Middle frontal gyrus (tissue), 1 donor: ENCODE results near the gene CFAP52.
"Not testable (repeated sequence)": the region's sequence is repeated elsewhere in the genome, so short reads cannot be mapped to it uniquely, and the experiment has no call there.

Experiments used
- DNase-seq: peaks from one replicate; pipeline ENCODE4 v3.0.0-alpha.2; 2015; ENCODE audit warnings: low spot score; ENCODE audit errors: extremely low spot score

Gene CFAP52

DNA sequence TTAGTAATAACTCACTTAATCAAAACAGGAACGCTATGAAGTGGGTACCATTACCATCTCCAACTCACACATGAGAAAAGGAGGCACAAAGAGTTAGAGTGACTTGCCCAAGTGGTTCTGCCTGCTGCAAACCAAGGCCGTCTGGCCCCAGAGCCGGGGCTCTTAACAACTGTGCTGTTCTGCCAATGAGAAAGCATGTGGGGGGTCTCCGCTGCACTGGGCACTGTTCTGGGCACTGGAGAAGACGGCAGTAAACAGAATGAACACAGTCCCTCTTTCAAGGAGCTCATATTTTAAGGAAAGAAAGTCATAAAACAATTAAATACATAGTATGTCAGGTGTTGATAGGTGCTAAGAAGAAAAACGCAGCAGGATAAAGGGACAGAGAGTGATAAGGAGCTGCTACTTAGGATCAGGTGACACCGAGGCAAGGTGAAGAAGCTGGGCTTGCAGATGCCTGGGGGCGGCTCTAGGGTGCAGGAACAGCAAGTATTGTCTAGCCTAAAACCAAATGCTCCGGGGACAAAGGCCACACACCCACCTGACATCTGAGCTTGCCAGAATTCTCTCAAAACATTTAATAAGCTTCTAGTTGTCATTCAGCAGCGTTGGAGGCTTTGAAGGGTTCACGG lies 7.4 kb upstream of the CFAP52 start:
- no peak for DNase-seq

DNA sequence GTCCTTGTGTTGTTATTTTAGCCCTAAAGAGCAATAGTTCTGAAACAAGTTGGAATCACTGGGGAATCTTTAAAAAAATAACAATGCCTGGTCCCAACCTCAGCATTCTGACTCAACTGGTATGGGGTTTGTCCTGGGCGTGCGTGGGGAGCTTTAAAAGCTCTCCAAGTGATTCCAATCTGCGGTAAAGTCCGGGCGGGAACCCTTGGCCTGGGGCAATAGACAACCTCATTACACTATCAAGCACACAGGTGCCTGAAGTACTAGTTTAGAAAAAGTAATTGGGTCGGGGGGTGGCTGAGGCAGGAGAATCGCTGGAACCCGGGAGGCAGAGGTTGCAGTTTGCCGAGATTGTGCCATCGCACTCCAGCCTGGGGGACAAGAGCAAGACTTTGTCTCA lies 5.2 kb upstream of the CFAP52 start:
- no peak for DNase-seq

DNA sequence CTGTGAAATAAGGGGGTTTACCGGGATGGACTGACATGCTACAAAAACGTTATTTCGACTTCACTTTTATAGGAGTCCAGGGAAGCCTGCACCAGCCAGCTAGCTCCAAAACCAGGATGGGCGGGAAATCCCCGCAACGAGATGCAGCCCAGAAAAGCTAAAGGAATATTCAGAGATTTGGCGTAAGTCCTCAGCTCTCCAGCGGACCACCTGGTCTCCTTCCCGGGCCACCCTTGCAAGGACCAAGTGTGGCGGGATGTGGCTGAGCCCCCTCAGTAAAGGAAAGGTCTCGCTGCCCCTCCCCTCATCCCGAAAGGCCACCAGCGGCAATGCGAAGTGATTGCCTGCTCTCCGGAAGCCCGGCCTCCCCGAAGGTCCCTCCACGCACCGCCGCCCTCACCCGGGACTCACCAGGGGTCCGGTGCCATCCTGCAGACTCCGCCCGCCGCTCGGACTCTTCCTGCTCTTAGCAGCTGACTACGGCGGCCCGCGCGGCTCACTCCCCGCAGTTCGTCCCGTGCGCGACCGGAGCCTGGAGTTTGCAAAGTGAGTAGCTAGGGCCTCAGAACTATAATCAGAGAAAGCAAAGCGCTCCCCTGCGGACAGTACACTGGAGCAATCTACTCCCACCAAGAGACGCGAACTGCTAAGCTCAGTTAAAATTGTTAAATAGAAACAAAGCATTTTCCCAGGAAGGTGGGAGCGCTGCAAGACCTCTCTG lies 901 bp upstream of the CFAP52 start, which contains the start of gene STX8:
Gene STX8 (minus strand): TSS at position 440 of the 721 bp plus-strand sequence. CDS start 12 bp downstream, at position 428.
- DNase-seq: peak; percentile 66

- DNase-seq: no peak
Measured at GRCh38 chr17:9577373-9577709, 899 bp downstream of the CFAP52 start.

DNA sequence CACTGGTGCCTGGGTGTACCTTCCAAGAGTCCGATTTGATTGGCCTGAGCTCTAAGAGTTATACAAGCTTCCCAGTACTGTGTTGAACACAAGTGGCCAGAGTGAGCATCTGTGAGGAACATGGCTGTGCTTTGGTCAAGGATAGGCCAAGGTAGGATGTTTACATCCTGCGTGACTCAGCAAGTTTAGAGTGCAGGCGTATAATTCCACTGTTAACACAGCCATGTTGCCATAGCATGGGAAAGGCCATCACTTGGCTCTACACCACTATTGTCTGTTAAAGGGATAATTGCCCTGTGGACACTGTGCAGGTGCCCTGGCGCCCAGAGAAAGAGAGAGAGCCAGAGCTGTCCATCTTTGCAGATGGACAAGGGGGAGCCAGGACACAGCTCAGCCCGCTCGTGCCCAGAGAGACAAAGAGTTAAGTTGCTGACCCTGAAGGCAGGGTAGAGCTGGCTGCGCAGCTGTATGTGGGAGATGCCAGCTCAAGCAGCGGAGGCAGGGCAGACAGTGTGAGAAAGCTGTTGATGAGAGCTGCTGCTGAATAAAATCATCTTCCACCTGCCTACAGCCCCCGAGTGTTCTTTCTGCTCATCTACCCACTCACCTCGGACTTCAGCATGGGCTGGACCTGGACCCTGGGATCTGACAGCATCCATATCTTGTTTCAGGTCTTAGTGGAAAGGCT lies 11.7 kb downstream of the CFAP52 start:
- no peak for DNase-seq

GRCh38 chr17:9594065-9594464 lies 17.6 kb downstream of the CFAP52 start:
- no peak for DNase-seq

- DNase-seq: not testable (repeated sequence)
Measured at GRCh38 chr17:9597638-9598037, 21.2 kb downstream of the CFAP52 start.

DNA sequence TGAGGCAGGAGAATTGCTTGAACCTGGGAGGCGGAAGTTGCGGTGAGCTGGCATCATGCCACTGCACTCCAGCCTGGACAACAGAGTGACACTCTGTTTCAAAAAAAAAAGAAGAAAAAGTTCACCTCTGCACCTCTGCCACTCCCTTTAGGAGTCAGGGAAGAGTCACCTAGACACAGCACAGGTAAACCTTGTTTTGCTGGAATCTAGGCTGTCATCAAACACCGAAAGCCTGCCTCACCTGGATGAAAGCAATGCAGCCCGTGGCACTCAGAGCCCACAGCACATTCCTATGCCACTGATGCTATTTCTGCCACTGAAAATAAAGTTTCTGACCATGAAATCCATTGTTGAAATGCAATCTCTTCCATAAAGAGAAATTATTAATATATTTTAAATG lies 22.2 kb downstream of the CFAP52 start:
- DNase-seq: no peak

DNA sequence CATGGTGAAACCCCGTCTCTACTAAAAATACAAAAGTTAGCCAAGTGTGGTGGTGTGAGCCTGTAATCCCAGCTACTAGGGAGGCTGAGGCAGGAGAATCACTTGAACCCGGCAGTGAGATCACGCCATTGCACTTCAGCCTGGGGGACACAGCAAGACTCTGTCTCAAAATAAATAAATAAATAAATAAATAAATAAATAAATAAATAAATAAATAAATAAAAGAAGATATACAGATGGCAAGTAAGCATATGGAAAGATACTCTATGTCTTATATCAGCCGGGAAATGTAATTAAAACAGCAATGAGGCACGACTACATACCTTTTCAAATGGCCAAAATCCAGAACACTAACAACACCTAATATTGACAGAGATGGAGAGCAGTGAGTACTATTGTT lies 28.1 kb downstream of the CFAP52 start:
- DNase-seq: not testable (repeated sequence)

DNA sequence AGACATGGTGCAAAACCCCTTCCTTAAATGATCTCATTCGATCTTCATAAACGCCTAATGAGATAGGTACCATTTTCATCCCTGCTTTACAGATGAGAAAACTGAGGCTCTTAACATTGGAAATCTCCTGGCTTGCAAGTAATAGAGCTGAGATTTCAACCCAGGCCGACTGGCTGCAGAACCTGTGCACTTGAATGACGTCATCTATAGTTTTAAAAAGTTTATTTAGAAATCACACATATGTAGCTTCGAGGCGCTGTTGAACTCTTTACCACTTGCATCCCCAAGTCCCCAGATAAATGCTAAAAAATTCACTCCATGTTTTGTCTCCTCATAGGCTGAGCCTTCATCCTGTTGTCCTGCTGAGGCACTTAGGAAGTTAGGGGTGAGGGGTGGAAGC lies 30.0 kb downstream of the CFAP52 start:
- no peak for DNase-seq

GRCh38 chr17:9607058-9607457 lies 30.6 kb downstream of the CFAP52 start:
- not testable (repeated sequence) for DNase-seq

DNA sequence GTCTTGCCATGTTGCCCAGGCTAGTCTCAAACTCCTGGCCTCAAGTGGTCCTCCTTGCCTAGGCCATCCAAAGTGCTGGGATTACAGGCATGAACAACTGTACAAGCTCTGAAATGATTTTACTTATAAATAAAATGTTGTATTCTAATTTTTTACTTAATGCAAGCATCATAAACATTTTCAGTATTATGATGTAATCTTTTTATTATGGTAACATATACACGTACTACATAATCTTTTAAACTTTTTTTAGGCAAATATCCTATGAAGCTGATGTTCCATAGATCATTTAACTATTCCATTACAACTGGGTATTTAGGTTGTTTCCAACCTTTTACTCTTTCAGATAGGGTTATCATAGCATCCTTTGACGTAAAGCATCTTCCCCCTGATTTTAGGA lies 35.1 kb downstream of the CFAP52 start:
- no peak for DNase-seq

GRCh38 chr17:9612006-9612405 lies 35.6 kb downstream of the CFAP52 start:
- DNase-seq: no peak

- no peak for DNase-seq
Measured at GRCh38 chr17:9615486-9615885, 39.0 kb downstream of the CFAP52 start.

GRCh38 chr17:9622961-9623360 lies 46.5 kb downstream of the CFAP52 start:
- DNase-seq: no peak

DNA sequence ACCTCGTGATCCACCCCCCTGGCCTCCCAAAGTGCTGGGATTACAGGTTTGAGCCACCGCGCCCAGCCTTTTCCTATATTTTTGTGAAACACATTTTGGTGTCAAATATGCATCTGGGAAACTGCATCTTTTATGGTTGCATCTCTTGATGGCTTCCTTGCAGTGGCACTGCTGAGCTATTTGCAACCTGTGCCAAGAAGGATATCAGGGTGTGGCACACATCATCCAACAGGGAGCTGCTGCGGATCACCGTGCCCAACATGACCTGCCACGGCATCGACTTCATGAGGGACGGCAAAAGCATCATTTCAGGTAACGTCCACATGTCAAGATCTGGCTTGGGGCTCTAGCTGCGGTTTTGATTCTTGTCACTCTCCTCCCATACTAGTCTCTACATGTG lies 52.1 kb downstream of the CFAP52 start:
- DNase-seq: no peak

DNA sequence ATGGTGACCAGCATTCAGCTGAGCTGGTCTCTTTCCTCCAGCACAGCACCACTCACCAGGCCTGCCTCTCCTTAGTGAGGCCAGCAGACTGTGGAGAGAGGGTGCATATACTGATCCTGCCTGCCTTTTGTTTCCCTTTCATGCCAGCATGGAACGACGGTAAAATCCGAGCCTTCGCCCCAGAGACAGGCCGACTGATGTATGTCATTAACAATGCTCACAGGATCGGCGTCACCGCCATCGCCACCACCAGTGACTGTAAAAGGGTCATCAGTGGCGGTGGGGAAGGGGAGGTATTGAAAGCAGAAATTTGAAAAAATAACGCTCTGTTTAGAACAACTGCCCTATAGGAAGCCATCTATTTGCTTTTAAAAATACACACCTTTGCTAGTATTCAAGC lies 56.3 kb downstream of the CFAP52 start:
- no peak for DNase-seq

- DNase-seq: no peak
Measured at GRCh38 chr17:9635340-9635739, 58.9 kb downstream of the CFAP52 start.

GRCh38 chr17:9636501-9636900 lies 60.1 kb downstream of the CFAP52 start:
- no peak for DNase-seq

DNA sequence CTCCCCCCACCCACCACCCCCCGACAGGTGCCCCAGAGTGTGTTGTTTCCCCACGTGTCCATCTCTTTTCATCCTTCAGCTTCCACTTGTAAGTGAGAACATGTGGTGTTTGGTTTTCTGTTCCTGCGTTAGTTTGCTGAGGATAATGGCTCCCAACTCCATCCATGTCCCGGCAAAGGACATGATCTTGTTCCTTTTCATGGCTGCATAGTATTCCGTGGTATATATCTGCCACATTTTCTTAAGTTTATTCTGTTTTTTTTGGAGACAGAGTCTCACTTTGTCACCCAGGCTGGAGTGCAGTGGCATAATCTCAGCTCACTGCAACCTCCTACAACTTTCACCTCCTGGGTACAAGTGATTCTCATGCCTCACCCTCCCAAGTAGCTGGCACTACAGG lies 63.9 kb downstream of the CFAP52 start:
- DNase-seq: not testable (repeated sequence)

GRCh38 chr17:9643611-9644010 lies 67.2 kb downstream of the CFAP52 start:
- no peak for DNase-seq

GRCh38 chr17:9644910-9645751 lies 68.7 kb downstream of the CFAP52 start, which contains the start of gene USP43:
USP43 (plus strand) TSS chr17:9645517; CDS start chr17:9645633, 116 bp downstream.
- no peak for DNase-seq
